Effector memory CD4-positive, alpha-beta T cell (primary cell): ENCODE results near the gene NOX3.

Experiments used
- DNase-seq, 3 donors: peaks; one replicate each; pipeline ENCODE4 v3.0.0-alpha.2; 2020
- H3K27ac ChIP-seq: 2 replicates; pipeline ENCODE4 v1.7.0; 2013; ENCODE audit warnings: mild to moderate bottlenecking, low read length, moderate library complexity; ENCODE audit not compliant: insufficient read depth, poor library complexity, severe bottlenecking
- H3K27me3 ChIP-seq: replicated peaks from 2 replicates; pipeline ENCODE4 v1.7.0; 2013; ENCODE audit warnings: mild to moderate bottlenecking, low read length; ENCODE audit not compliant: insufficient read depth, control insufficient read depth, poor library complexity, severe bottlenecking
- H3K36me3 ChIP-seq: 2 replicates; pipeline ENCODE4 v1.7.0; 2013; ENCODE audit warnings: mild to moderate bottlenecking, low read length, moderate library complexity; ENCODE audit not compliant: control insufficient read depth, insufficient read depth
- H3K4me1 ChIP-seq: 2 replicates; pipeline ENCODE4 v1.7.0; 2013; ENCODE audit warnings: low read length, mild to moderate bottlenecking; ENCODE audit not compliant: control insufficient read depth, insufficient read depth, poor library complexity, severe bottlenecking
- H3K4me3 ChIP-seq: 2 replicates; pipeline ENCODE4 v1.7.0; 2013; ENCODE audit warnings: low read length, low read depth, mild to moderate bottlenecking; ENCODE audit not compliant: insufficient read depth, poor library complexity, severe bottlenecking
- H3K9me3 ChIP-seq: 2 replicates; pipeline ENCODE4 v1.7.0; 2013; ENCODE audit warnings: mild to moderate bottlenecking, low read length, moderate library complexity; ENCODE audit not compliant: control insufficient read depth

Gene NOX3

DNA sequence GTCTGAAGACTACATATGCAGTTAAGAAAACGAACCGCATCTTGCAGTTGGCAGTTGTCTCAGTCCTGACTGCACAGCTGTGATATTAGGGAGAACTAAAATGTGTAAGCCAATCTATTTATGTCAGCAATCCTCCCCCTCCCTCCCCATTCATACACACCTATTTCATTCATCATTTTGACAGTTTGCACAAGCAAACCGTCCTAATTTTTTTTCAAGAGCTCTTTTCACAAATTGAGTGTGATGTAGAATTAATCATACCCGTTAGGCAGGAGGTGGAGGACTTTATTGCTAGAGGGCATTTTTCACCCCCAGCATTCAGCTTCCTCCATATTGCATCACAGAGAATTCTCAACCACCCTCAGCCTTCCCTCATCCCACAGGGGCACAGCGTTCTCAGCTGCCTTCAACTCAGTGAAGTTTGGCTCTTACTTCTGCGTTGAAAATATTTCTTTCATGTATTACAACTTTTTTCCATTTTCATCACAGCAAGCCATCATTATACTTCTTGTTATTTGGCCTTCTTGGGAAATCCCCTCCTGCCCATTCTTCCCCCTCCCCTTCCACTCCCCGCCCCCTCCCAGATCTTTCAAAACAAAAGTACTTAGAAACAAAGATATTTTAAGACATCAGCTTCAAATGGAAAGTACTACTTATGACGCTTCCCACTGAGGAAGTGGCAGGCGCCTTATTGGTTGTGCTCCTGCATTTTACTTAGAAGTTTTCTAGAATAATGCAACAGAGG is 37.5 kb downstream of the NOX3 start:
- Histone ChIP-seq H3K27me3 (no peaks in the 10 kb centered on the region), H3K36me3 (no peaks in the 10 kb centered on the region), H3K27ac (peak overlapping the region; percentile 66), H3K9me3 (no peaks in the 10 kb centered on the region), H3K4me1 (peaks cover 11% of the 10 kb centered on the region), H3K4me3 (peak overlapping the region; percentile 43)
- DNase-seq, result peak; percentile 18 to 50 (median 48)

DNA sequence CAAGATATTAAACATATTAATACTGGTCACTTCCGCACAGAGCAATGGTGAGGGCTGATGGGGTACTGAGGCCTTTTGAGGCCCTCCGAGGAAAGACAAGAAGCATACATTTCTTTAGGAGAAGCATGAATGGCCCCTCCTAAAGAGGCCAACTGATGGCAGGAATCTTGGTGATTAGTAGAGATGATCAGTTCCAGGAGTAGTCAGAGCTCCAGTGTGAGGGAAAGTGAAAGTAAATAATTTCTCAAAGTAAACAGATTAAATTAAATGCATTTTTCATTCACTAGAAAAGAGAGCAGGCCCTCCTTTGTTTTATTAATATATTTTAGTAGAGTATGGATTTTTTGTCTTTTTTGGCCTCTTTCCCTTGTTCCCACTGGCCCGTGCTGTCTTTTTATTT is 38.2 kb downstream of the NOX3 start:
- Histone ChIP-seq H3K27ac (peak overlapping the region; percentile 66), H3K36me3 (no peaks in the 10 kb centered on the region), H3K4me1 (peaks cover 11% of the 10 kb centered on the region), H3K9me3 (no peaks in the 10 kb centered on the region), H3K4me3 (no peak overlapping the region), H3K27me3 (no peaks in the 10 kb centered on the region)
- DNase-seq, result no peak

DNA sequence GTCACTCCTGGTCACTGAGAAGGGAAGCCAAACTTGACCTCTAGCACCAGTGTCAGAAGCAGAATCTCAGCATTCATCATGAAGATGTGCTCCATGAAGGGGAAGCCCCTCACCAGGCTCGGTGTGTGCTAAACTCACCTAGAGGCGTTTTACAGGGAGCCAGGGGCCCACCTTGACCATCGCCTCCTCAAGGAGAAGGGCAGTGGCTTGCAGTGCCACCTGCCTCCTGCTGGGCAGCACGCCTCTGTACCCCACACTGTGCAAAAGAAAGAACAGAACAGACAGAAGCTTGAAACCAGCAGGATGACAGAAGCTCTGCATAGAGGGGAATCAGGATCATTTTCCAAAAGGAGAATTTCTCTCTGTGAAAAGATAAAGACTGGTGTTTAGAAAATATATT is 39.7 kb downstream of the NOX3 start:
- DNase-seq, result no peak
- Histone ChIP-seq H3K27ac (no peak overlapping the region), H3K27me3 (no peaks in the 10 kb centered on the region), H3K9me3 (no peaks in the 10 kb centered on the region), H3K4me3 (no peak overlapping the region), H3K4me1 (peaks cover 11% of the 10 kb centered on the region), H3K36me3 (no peaks in the 10 kb centered on the region)

DNA sequence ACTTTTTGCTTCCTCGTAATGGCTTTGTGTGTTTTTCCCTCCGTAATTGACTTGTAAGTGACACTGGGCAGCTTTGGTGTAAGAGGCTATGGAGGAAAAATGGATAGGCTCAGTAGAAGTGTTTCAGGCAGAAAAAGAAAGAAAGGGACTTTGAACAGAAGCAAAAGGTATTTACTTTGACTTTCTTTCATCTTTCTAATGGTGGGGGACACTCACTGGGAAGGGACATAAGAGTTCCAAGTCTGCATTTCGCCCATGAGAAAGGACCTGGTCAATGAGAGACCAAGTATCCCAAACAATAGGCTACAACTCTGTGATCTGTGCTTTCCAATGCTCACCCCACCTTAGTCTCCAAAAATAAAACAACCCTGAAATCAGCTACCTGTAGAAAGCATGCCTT is 41.6 kb downstream of the NOX3 start:
- Histone ChIP-seq H3K36me3 (no peaks in the 10 kb centered on the region), H3K27ac (no peak overlapping the region), H3K27me3 (no peaks in the 10 kb centered on the region), H3K4me3 (no peak overlapping the region), H3K9me3 (no peaks in the 10 kb centered on the region), H3K4me1 (peaks cover 8% of the 10 kb centered on the region)
- DNase-seq, result no peak

DNA sequence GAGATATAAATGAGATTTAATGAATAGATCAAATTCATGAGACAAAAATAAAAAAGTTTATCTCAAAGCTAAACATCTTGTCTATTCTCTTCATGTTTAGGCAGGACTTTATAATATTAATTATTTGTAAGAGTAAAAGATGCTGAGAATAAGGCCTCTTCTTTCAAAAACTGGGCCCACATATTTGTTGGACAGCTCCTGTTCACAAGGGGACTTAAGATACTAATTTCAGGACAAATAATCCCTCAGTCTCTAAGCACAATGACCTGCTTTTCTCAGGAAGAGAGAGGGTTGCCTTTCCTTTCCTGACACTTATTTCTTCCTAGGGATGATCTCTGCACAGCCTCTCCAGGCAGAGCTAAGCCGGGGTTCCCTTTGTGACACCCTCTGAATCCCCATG is 43.3 kb downstream of the NOX3 start:
- H3K27me3 ChIP-seq, result no peaks in the 10 kb centered on the region
- H3K9me3 ChIP-seq, result no peaks in the 10 kb centered on the region
- no peak overlapping the region for H3K27ac ChIP-seq

DNA sequence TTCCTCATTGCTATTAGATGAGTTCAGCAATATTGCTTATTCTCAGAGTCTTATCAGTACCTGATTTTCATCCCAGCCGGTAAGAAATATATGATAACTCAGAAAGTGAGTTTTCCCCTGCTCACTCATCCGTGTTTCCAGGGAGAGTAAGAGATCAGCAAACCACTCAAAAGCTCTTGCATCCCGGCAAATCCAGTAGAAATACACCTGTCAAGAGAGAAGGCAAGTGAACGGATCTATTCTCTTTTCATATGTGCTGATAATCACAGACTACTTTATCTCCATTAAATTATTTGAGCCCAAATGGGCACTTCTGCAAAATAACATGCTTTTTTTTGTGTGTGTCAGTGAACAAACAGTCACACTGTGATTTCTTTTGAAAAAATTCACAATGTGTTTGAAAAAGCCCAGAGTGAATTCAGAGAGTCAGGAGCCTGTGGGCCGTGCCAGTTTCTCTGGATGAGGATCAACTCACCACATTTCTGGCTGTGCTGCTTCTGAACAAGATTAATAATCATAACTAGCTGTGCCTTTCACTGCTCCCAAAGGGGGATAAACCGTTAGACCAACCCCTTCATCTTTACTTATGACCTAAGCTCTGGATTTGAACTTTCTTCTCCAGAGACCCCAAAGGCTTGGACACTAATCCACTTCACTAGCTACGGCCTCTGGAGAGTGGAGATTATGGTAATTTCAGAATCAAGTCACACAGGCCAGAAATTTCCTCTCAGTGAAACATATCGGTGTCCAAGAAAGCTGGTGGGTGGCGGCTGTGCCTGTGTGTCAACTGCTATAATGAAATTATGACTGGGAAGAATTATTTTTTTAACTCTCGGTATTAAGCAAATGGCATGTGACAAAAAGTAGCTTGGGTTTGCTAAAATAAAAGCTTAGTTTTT is 44.2 kb downstream of the NOX3 start:
- no peak for DNase-seq
- H3K27me3 ChIP-seq, result no peaks in the 10 kb centered on the region
- H3K4me1 ChIP-seq, result no peaks in the 10 kb centered on the region
- H3K36me3 ChIP-seq, result no peaks in the 10 kb centered on the region
- H3K27ac ChIP-seq, result no peak overlapping the region
- no peaks in the 10 kb centered on the region for H3K9me3 ChIP-seq
- no peak overlapping the region for H3K4me3 ChIP-seq

More for the DNA sequence above, 43.3 kb downstream of the NOX3 start:
- no peak for DNase-seq
- H3K4me3 ChIP-seq, result no peak overlapping the region
- no peaks in the 10 kb centered on the region for H3K36me3 ChIP-seq
- H3K4me1 ChIP-seq, result no peaks in the 10 kb centered on the region

DNA sequence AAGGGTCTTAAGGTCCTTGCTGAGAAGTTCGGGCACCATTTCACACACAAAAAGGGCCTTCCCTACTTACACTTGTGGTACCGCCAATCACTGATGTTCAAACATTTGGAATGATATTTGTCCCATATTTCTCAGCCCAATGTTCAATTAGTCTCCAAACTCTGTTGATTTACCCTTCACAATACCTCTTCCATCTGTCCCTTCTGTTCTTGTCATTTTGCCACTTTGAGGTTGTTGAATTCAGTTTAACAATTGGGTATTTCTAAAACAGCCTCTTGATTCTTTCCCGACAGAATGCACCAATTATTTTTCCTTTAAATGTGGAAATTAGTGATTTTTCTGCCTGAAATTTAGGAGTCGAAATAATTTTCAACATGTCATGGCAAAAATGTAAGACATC is 46.2 kb downstream of the NOX3 start:
- Histone ChIP-seq H3K27ac (no peak overlapping the region), H3K4me3 (no peak overlapping the region), H3K36me3 (no peaks in the 10 kb centered on the region), H3K9me3 (no peaks in the 10 kb centered on the region), H3K4me1 (no peaks in the 10 kb centered on the region), H3K27me3 (no peaks in the 10 kb centered on the region)
- DNase-seq, result no peak

DNA sequence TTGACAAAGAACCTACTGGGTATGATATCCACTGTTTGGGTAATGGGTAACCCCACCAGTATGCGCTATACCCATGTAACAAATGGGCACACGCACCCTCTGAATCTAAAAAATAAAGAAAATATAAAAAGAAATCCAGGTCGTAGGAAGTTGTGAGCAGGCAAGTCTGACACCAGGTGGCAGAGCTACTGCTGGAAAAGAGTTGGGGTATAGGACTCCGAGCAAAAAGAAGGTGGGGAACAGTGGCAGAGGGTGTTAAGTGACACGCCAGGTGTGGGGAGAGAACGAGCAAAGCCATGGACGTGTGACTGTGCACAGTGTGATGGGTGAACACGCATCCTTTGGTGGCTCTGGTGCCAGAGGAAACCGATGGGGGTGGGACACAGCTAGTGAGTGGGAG is 46.7 kb downstream of the NOX3 start:
- Histone ChIP-seq H3K4me1 (no peaks in the 10 kb centered on the region), H3K27ac (no peak overlapping the region), H3K27me3 (no peaks in the 10 kb centered on the region), H3K9me3 (no peaks in the 10 kb centered on the region), H3K4me3 (no peak overlapping the region), H3K36me3 (no peaks in the 10 kb centered on the region)
- no peak for DNase-seq

DNA sequence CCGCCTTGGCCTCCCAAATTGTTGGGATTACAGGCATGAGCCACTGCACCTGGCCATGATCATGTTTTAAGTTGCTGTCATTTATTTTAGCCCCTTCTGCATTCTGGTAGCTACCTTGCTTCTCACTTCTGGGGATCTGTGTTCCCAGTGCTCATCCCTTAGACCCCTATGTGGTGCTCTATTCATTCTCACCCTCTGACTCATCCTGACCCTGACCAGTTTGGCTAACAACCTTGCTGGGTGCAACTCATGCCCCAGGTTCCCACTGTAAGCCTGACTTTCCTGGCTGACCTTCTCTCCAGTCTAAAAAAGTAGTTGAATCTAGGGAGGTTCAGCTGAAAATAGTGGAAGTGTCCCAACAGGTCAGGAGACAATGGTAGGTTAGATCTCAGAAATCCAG is 47.4 kb downstream of the NOX3 start:
- Histone ChIP-seq H3K9me3 (no peaks in the 10 kb centered on the region), H3K4me1 (no peaks in the 10 kb centered on the region), H3K27me3 (no peaks in the 10 kb centered on the region), H3K4me3 (no peak overlapping the region), H3K36me3 (no peaks in the 10 kb centered on the region), H3K27ac (no peak overlapping the region)
- DNase-seq, result no peak

DNA sequence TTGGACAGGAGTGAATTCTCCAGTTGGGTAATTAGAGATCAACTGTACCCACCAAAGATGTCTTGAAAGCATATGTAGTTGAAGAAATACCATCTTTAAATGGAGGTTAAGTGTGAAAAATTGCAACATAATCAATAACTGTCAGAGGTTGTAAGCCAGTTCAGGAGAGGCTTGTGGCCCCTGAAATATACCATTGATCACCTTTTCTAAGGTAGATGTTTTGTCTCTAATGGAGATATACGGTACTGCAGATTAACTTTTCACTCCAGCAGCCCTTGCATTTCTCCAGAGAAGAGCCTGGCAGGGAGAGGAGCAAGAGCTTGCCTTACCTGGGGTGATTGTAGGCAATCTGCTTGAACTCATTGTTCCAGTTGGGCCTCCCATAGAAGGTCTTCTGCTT is 48.8 kb downstream of the NOX3 start:
- Histone ChIP-seq H3K27ac (no peak overlapping the region), H3K4me1 (no peaks in the 10 kb centered on the region), H3K27me3 (no peaks in the 10 kb centered on the region), H3K9me3 (no peaks in the 10 kb centered on the region), H3K4me3 (no peak overlapping the region), H3K36me3 (no peaks in the 10 kb centered on the region)
- DNase-seq, result no peak
